Testis (tissue), 2 donors: ENCODE data around the gene TMCO1.
"Not testable (repeated sequence)": the region's sequence is repeated elsewhere in the genome, so short reads cannot be mapped to it uniquely, and the experiment has no call there.

Experiments used
- POLR2A ChIP-seq: fragments of 450-650 bp; IDR thresholded peaks from one replicate; pipeline ENCODE4 v1.6.1; 2017; ENCODE audit warnings: antibody characterized with exemption, mild to moderate bottlenecking, moderate library complexity
- TF ChIP-seq, protein P1 (sequence below), 3 experiments: fragments of 450-650 bp in 2 of 3; fragments of 200-600 bp in 1 of 3; sonication (generic) in 1 of 3; IDR thresholded peaks; one replicate each; pipeline ENCODE4 v1.5.1; 2016 to 2019; ENCODE audit warnings: antibody characterized with exemption in 3 of 3, mild to moderate bottlenecking in 2 of 3, moderate library complexity in 1 of 3

DNA sequence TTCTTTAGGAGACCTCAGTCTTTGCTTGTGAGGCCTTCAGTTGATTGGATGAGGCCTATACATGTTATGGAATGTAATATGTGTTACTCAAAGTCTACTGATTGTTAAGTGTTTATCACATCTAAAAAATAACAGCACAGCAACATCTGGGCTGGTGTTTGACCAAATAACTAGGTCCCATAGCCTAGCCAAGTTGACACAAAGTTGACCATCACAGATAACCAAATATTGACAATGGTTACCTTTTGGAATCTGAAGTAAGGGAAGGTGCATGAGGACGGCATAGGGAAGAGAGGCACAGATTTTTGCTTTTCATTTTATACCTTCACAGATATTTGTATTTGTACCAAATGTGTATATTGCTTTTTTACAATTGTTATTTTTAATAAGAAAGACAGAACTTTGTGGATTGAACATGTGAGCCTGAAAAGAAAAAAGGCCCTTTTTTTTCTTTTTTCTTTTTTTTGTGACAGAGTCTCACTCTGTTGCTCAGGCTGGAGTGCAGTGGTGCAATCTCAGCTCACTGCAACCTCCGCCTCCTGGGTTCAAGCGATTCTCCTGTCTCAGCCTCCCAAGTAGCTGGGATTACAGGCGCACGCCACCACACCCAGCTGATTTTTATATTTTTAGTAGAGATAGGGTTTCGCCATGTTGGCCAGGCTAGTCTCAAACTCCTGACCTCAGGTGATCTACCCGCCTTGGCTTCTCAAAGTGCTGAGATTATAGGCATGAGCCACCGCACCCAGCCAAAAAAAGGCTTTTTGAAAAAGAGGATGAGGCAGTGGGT, 52.2 kb downstream of the TMCO1 start:
- TF ChIP-seq, protein P1, sequence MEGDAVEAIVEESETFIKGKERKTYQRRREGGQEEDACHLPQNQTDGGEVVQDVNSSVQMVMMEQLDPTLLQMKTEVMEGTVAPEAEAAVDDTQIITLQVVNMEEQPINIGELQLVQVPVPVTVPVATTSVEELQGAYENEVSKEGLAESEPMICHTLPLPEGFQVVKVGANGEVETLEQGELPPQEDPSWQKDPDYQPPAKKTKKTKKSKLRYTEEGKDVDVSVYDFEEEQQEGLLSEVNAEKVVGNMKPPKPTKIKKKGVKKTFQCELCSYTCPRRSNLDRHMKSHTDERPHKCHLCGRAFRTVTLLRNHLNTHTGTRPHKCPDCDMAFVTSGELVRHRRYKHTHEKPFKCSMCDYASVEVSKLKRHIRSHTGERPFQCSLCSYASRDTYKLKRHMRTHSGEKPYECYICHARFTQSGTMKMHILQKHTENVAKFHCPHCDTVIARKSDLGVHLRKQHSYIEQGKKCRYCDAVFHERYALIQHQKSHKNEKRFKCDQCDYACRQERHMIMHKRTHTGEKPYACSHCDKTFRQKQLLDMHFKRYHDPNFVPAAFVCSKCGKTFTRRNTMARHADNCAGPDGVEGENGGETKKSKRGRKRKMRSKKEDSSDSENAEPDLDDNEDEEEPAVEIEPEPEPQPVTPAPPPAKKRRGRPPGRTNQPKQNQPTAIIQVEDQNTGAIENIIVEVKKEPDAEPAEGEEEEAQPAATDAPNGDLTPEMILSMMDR (IDR thresholded peaks at IDR 0.05), result not testable (repeated sequence)
- TF ChIP-seq POLR2A, result not testable (repeated sequence)
